ENCODE measurements around the gene KCNA10. TPM values are rescaled to one million over a fixed set of nuclear protein-coding genes. Genes with fewer than 3 reads are reported as not detected.

The KCNA10 gene
- total and polyA plus RNA-seq, 2 donors (not counting 3 experiments of a cell fraction or from before 2014, with no cell fraction given): not detected

DNA sequence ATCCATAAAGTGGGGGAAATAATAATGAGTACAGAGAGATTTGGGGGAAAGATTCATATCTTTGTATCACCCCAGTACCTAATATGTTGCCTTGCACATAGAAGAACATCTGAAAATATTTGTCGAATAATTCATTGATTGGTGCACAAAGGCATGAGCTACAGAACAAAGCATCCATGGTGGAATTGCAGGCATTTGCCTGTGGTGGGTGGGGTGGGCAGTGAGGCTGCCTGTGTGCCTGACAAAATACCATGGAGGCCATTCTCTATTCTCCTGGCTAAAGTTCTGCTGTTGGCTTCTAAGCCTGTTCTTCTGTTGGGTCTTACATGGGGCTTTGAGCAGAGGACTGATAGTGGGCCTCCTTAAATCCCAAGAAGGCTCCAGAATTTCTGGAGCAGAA lies 10.0 kb upstream of the KCNA10 start:
- ChIA-PET POLR2A (no interaction called here), CTCF (interaction anchor here (0.6 to 1.4 kb wide), 2 partner anchors 34 to 321 kb away, joined by 3 read pairs; no protein-coding TSS in a partner anchor)
- H3K27ac ChIP-seq (ENCODE audit: insufficient read depth, low read depth, low read length): no peak overlapping the region
- no peaks in the 10 kb centered on the region for H4K20me1 ChIP-seq (replicated peaks; ENCODE audit: control insufficient read depth, extremely low read depth, insufficient read depth, low read length)
- no peak overlapping the region for H3K4me3 ChIP-seq (replicated peaks in 1 of 3; ENCODE audit: insufficient read depth in 1 of 3, low read depth in 1 of 3, low read length in 3 of 3)
- H3K79me2 ChIP-seq (ENCODE audit: control insufficient read depth, insufficient read depth, low read length): no peaks in the 10 kb centered on the region
- H3K27me3 ChIP-seq (ENCODE audit: control insufficient read depth in 2 of 2, insufficient read depth in 2 of 2, low read length in 2 of 2): peaks cover 0 to 5% of the 10 kb centered on the region in 2 experiments
- no peaks in the 10 kb centered on the region for H3K36me3 ChIP-seq (ENCODE audit: control insufficient read depth in 2 of 2, extremely low read depth in 1 of 2, insufficient read depth in 2 of 2, low read length in 2 of 2)
- no TSS peak for BruUV-seq (replicated peaks)
- no peak overlapping the region for H3K9ac ChIP-seq (replicated peaks; ENCODE audit: extremely low read depth, insufficient read depth, low read length)
- no peak for DNase-seq (ENCODE audit: low read depth, low spot score)
- no peaks in the 10 kb centered on the region for H3K9me3 ChIP-seq (replicated peaks; ENCODE audit: control insufficient read depth, insufficient read depth, low read length)
- no peak overlapping the region for H3K4me2 ChIP-seq (ENCODE audit: insufficient read depth, low read length)
- H3K4me1 ChIP-seq (ENCODE audit: control insufficient read depth, extremely low read depth, insufficient read depth, low read length): no peaks in the 10 kb centered on the region
- TF ChIP-seq POLR2A (IDR thresholded peaks at IDR 0.05; ENCODE audit: low read depth, low read length) (no peak), GATA2 (IDR thresholded peaks at IDR 0.05; ENCODE audit: insufficient read depth, insufficient read length, low read depth, low read length) (no peak), EZH2 (IDR thresholded peaks at IDR 0.05; ENCODE audit: borderline replicate concordance, low read depth, low read length, severe bottlenecking) (no peak), MYC (IDR thresholded peaks at IDR 0.05; ENCODE audit: low read depth, low read length) (no peak), FOS (IDR thresholded peaks at IDR 0.05; ENCODE audit: borderline replicate concordance, insufficient read depth, low read length) (no peak), POLR2AphosphoS5 (IDR thresholded peaks at IDR 0.05; ENCODE audit: insufficient read depth, low read depth, low read length) (no peak), JUN (IDR thresholded peaks at IDR 0.05; ENCODE audit: borderline replicate concordance, insufficient read depth, insufficient read length, low read depth) (no peak)
- TF ChIP-seq, protein P1, sequence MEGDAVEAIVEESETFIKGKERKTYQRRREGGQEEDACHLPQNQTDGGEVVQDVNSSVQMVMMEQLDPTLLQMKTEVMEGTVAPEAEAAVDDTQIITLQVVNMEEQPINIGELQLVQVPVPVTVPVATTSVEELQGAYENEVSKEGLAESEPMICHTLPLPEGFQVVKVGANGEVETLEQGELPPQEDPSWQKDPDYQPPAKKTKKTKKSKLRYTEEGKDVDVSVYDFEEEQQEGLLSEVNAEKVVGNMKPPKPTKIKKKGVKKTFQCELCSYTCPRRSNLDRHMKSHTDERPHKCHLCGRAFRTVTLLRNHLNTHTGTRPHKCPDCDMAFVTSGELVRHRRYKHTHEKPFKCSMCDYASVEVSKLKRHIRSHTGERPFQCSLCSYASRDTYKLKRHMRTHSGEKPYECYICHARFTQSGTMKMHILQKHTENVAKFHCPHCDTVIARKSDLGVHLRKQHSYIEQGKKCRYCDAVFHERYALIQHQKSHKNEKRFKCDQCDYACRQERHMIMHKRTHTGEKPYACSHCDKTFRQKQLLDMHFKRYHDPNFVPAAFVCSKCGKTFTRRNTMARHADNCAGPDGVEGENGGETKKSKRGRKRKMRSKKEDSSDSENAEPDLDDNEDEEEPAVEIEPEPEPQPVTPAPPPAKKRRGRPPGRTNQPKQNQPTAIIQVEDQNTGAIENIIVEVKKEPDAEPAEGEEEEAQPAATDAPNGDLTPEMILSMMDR (IDR thresholded peaks at IDR 0.05; ENCODE audit: extremely low read depth in 1 of 2, insufficient read depth in 1 of 2, low read depth in 1 of 2, low read length in 2 of 2): no peak
- TF ChIP-seq, protein P2, sequence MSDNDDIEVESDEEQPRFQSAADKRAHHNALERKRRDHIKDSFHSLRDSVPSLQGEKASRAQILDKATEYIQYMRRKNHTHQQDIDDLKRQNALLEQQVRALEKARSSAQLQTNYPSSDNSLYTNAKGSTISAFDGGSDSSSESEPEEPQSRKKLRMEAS (IDR thresholded peaks at IDR 0.05; ENCODE audit: insufficient read depth, insufficient read length): no peak
- no peak overlapping the region for H2AFZ ChIP-seq (ENCODE audit: low read depth, low read length)
- intact Hi-C loops (cut with micrococcal nuclease): no loop called here
- FAIRE-seq: no peak
- dilution Hi-C loops (cut with MboI; ENCODE audit: extremely low pct_ligation_motif_present, low sequenced_read_pairs): no loop called here
- H3K9me1 ChIP-seq (replicated peaks; ENCODE audit: control insufficient read depth, extremely low read depth, insufficient read depth, low read length): no peaks in the 10 kb centered on the region
